Fibroblast of skin of abdomen (primary cell): Measurements from ENCODE around the gene KIFC1.

ENCODE experiments used
- DNase-seq: peaks from one replicate; pipeline ENCODE4 v3.0.0-alpha.2; 2013

Gene KIFC1

GRCh38 chr6:33410711-33411631 lies 19.3 kb downstream of the KIFC1 start, which contains the start of gene PHF1:
TSS of gene PHF1 (plus strand) at chr6:33411014. CDS start at chr6:33412264, 1,250 bp downstream.
- peak; percentile 86 for DNase-seq

GRCh38 chr6:33411632-33412005 lies 20.0 kb downstream of the KIFC1 start:
- no peak for DNase-seq

DNA sequence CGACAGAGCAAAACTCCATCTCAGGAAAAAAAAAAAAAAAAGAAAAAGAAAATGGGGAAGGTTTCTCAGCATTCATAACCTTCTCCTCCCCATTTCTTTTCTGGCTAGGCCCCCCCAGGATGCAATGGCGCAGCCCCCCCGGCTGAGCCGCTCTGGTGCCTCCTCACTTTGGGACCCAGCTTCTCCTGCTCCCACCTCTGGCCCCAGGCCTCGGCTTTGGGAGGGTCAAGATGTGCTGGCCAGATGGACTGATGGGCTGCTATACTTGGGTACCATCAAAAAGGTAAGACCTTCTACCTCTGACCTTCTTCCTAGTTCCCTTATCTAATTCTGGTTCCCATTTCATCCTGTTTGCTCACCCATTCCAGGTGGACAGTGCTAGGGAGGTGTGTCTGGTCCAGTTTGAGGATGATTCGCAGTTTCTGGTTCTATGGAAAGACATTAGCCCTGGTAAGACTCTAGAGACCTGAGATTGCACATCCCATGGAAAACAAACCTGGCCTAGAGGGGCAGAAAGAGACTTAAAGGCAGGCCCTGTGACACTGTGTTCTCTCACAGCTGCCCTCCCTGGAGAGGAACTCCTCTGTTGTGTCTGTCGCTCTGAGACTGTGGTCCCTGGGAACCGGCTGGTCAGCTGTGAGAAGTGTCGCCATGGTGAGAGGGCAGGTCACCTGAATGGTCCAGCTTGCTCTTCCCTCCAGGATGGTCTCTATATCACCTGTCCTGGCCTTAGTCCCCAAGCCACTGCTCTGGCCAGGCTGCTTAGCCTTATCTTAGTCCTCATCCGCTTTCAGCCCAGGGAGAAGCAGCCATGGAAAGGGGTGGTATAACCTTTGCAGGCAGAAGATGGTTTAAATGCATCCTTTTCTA lies 20.8 kb downstream of the KIFC1 start:
- no peak for DNase-seq

- DNase-seq, result no peak
Measured at GRCh38 chr6:33413241-33414120, 21.9 kb downstream of the KIFC1 start.

DNA sequence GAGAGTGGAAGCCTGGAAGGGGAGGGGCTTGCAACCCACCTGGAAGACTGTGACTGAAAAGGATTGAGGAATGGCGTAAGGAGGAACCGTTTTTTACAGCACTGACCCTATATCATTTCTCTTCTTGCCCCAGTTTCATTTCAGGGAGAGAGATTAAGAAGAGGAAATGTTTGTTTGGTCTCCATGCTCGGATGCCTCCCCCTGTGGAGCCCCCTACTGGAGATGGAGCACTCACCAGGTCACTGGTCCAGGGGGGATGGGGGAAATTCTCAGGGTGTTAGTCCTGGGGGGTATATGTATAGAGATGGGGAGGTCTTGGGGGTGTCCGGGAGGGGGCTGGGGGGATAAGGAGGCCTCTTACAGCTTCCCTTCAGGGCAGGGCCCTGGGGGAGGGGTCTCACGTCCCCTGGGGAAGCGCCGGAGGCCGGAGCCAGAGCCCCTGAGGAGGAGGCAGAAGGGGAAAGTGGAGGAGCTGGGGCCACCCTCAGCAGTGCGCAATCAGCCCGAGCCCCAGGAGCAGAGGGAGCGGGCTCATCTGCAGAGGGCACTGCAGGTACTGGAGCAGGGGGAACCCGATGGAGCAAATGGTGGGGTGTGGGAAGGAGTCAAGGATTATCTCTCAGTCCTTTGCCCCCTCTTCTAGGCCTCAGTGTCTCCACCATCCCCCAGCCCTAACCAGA lies 23.1 kb downstream of the KIFC1 start:
- DNase-seq, result no peak

GRCh38 chr6:33415831-33416230 lies 24.2 kb downstream of the KIFC1 start:
- DNase-seq, result no peak

GRCh38 chr6:33416386-33417127 lies 24.9 kb downstream of the KIFC1 start:
- no peak for DNase-seq

DNA sequence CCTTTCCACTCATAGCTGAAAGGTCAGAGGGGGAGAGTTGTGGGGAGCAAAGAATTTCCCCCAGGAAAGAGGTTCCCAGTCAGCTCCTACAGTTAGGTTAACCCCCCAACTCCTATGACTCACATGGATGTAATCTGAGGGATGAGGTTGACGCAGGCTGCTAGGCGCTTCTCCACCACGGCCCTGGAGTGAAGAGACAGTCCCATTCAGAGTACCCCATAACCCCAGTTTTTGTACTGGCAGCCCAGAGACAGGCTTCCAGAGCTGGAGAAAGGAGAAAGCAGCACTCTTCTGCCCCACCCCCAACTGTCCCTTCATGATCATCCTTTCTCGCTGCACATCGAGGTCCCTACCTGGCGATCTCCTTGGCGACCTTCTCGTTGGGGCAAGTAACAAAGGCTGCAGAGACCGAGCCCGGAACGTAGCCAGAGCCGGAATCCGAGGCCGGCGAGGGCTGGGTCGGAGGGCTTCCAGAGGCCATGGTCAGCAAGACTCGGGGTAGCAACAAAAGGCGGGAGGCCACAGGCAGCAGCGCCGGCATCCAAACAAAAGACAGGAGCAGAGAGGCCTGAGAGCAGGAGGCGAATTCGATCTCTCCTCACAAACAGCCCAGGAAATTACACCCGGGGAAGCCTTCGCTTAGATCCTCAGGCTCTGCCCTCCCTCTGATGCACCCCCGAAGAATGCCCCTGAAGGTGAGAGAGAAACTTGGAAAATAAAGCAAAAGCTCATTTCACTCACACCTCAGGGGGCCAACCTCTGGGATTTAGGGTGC lies 25.7 kb downstream of the KIFC1 start:
- DNase-seq, result peak; percentile 91

- DNase-seq, result peak; percentile 100
Measured at GRCh38 chr6:33417903-33418689, 26.5 kb downstream of the KIFC1 start, which contains the start of gene CUTA. TSS of gene CUTA (minus strand) at chr6:33418107. CDS start at chr6:33418000, 107 bp downstream.

DNA sequence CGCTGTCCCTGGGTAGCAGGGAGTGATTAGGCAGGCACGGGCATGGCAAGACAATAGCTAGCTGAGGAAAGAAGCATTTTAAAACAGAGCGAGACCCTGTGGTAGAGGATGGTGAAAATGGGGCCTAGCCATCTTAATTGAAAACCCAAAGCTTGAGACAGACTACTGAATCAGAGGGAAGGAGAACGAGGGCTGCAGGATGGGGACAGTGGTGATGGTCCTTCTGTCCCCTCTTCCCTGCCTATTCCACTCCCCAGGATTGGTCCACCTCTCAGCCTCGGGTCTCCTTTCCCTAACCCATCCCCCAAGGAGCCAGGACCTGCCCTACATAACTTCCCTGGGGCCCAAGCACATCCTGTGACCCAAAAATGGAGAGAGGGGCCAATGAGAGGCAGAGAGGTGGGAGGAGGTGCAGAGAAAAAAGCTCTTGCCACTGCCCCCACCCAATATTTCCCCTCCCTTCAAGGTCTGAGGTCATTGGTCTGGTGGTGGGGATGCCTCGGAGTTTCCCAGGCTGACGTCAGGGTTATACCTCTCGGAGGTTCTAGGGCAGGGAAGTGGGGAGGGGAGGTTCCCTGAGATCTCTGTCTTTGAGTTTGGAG lies 27.2 kb downstream of the KIFC1 start:
- peak; percentile 28 for DNase-seq

DNA sequence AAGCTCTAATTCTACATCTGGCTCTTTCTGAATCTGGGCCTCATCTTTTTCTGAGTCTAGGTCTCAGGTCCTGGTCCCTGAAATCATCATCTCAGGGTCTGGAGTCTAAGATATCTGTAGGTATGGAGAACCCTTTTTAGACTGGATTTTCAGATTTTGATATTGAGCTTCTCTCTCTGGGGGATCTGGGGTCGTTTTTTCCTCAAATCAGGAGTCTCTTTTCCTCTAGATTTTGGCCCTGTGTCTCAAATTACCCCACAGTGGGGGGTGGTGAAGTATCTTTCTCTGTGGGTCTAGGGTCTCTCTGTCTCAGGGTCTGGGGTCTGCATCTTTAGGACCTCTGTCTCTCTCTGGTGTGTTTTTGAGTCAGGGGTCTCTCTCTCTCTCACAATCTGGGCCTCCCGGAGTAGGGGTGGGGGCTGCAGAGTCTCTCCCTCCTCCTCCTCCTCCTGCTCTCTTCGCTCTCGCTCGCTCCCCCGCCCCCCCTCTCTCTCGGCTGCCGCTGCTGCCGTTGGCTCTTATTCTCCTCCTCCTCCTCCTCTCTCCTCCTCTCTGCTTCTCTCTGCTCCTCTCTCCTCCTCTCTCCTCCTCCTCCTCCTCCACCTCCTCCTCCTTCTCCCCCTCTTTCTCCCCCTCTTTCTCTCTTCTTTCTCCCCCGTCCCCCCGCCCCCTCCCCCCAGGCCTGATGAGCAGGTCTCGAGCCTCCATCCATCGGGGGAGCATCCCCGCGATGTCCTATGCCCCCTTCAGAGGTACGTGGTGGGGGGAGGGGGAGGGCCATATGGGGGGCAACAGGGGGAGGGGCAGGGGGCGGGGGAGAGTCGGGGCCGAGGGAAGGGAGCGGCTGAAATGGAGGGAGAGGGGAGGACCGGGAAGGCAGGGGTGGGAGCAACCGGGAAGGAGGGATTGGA lies 28.2 kb downstream of the KIFC1 start, which contains the start of gene SYNGAP1:
Gene SYNGAP1, plus strand, starts transcription at position 486 of the 911 bp plus-strand sequence. Its CDS starts 200 bp downstream, at position 686.
- peak; percentile 81 for DNase-seq

DNA sequence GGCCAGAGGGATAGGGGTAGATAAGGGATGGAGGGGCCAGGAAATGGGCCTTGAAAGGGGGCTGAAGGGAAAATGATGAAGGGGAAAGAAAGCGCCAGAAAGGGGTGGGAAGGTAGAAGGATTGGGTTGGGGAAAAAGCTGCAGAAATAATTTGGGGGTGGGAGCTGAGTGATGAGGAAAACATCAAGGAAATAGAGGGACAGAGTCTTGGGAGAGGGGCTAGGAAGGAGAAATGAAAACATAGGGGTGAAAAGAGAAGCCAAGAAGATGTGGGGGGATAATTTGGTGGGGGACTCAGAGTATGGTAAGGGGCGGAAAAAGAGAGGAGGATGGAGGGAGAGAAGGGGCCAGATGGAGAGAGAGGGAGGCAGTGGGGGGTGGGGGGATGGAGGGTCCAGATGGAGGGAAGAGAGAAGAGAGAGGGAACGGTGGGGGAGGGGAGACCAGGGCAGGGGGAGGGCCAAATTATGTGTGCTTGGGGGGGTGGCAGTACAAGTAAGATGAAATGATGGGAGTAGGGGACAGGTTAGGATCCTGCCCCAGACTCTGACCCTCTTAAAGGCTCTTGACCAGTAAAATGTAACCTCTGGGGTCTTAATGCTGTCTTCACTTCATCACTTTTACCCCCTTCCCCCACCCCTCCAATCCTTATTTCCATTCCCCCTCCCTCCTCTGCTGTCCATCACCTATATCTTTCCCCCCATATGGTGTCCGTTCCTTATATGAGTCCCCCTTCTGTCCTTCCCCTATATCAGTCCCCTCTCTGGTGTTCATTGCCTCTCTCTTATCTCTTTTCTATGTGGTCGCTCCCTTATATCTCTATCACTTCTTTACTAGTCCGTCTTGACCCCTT lies 29.1 kb downstream of the KIFC1 start:
- DNase-seq, result peak; percentile 38

GRCh38 chr6:33421344-33421643 lies 29.7 kb downstream of the KIFC1 start:
- no peak for DNase-seq

- no peak for DNase-seq
Measured at GRCh38 chr6:33423777-33424176, 32.2 kb downstream of the KIFC1 start.

GRCh38 chr6:33424855-33425667 lies 33.4 kb downstream of the KIFC1 start:
- DNase-seq, result no peak
